HL-60 (cell line): Measurements from ENCODE around the gene ZFHX3.

Source experiments
- DNase-seq, 2 experiments: peaks; one replicate each; pipeline ENCODE4 v3.0.0-alpha.2; 2010 to 2020; ENCODE audit warnings: low read depth in 1 of 2, low spot score in 1 of 2
- H3K27ac ChIP-seq: fragments of 250-450 bp; sonication (Bioruptor Pico); replicated peaks from 2 replicates; pipeline ENCODE4 v1.5.1; 2020; ENCODE audit warnings: mild to moderate bottlenecking, moderate library complexity
- H3K27me3 ChIP-seq: fragments of 250-450 bp; sonication (Bioruptor Pico); 2 replicates; pipeline ENCODE4 v1.5.1; 2021; ENCODE audit warnings: mild to moderate bottlenecking, moderate library complexity; ENCODE audit not compliant: insufficient read depth, poor library complexity, severe bottlenecking
- H3K4me3 ChIP-seq: replicated peaks from 2 replicates; pipeline ENCODE4 v1.5.1; 2011; ENCODE audit warnings: mild to moderate bottlenecking, control low read depth, low read length; ENCODE audit not compliant: insufficient read depth
- GABPA ChIP-seq: IDR thresholded peaks from 2 replicates; pipeline ENCODE4 v1.6.1; 2012; ENCODE audit warnings: low read depth
- POLR2AphosphoS5 ChIP-seq: IDR thresholded peaks from 2 replicates; pipeline ENCODE4 v1.6.1; 2012; ENCODE audit warnings: low read depth
- SPI1 ChIP-seq: IDR thresholded peaks from 2 replicates; pipeline ENCODE4 v1.6.1; 2012; ENCODE audit warnings: low read depth, mild to moderate bottlenecking, borderline replicate concordance
- TF ChIP-seq, protein P1 (sequence below): IDR thresholded peaks from 2 replicates; pipeline ENCODE4 v1.6.1; 2012; ENCODE audit warnings: low read depth; ENCODE audit not compliant: insufficient replicate concordance
- TF ChIP-seq, protein P2 (sequence below): IDR thresholded peaks from one replicate; pipeline ENCODE4 v1.5.1; 2011; ENCODE audit warnings: low read length, control low read depth, inconsistent platforms; ENCODE audit not compliant: insufficient read depth

Gene ZFHX3

DNA sequence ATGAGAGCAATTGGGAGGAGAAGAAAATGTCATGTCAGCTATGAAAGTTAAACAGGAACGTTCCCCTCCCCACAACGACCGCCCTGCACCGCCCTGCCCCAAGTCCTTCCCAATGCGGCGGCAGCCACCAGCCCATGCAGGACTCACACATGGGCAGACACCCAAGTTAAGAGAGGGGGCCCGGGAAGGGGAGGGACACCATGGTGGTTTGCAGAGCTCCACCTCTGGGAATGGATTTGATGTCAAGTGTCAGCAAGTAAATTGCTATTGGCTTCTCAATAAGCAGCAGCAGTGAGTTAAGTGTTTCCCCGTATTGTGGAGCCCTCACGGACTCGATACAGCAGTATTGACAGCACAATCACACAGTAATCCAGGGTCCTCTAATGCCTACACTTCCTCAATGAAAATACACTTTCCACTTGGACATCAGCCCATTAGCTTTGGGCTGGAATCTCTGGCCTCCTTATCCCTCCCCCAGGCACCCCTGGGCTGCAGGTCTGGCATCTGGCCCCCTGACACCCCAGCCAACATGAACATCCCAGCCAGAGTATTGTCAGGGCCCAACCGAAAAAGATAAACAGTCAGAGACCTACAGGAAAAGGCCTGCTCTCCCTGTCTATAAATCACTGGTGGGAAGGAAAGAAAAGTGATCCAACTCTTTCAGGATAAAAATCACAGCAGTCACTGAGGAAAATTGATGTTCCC is 22.6 kb downstream of the ZFHX3 start:
- Histone ChIP-seq H3K27ac (no peak overlapping the region), H3K27me3 (no peaks in the 10 kb centered on the region), H3K4me3 (no peak overlapping the region)
- TF ChIP-seq POLR2AphosphoS5 (no peak), GABPA (no peak), SPI1 (no peak)
- TF ChIP-seq, protein P1, sequence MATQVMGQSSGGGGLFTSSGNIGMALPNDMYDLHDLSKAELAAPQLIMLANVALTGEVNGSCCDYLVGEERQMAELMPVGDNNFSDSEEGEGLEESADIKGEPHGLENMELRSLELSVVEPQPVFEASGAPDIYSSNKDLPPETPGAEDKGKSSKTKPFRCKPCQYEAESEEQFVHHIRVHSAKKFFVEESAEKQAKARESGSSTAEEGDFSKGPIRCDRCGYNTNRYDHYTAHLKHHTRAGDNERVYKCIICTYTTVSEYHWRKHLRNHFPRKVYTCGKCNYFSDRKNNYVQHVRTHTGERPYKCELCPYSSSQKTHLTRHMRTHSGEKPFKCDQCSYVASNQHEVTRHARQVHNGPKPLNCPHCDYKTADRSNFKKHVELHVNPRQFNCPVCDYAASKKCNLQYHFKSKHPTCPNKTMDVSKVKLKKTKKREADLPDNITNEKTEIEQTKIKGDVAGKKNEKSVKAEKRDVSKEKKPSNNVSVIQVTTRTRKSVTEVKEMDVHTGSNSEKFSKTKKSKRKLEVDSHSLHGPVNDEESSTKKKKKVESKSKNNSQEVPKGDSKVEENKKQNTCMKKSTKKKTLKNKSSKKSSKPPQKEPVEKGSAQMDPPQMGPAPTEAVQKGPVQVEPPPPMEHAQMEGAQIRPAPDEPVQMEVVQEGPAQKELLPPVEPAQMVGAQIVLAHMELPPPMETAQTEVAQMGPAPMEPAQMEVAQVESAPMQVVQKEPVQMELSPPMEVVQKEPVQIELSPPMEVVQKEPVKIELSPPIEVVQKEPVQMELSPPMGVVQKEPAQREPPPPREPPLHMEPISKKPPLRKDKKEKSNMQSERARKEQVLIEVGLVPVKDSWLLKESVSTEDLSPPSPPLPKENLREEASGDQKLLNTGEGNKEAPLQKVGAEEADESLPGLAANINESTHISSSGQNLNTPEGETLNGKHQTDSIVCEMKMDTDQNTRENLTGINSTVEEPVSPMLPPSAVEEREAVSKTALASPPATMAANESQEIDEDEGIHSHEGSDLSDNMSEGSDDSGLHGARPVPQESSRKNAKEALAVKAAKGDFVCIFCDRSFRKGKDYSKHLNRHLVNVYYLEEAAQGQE: no peak
- TF ChIP-seq, protein P2, sequence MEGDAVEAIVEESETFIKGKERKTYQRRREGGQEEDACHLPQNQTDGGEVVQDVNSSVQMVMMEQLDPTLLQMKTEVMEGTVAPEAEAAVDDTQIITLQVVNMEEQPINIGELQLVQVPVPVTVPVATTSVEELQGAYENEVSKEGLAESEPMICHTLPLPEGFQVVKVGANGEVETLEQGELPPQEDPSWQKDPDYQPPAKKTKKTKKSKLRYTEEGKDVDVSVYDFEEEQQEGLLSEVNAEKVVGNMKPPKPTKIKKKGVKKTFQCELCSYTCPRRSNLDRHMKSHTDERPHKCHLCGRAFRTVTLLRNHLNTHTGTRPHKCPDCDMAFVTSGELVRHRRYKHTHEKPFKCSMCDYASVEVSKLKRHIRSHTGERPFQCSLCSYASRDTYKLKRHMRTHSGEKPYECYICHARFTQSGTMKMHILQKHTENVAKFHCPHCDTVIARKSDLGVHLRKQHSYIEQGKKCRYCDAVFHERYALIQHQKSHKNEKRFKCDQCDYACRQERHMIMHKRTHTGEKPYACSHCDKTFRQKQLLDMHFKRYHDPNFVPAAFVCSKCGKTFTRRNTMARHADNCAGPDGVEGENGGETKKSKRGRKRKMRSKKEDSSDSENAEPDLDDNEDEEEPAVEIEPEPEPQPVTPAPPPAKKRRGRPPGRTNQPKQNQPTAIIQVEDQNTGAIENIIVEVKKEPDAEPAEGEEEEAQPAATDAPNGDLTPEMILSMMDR: no peak
- no peak for DNase-seq

DNA sequence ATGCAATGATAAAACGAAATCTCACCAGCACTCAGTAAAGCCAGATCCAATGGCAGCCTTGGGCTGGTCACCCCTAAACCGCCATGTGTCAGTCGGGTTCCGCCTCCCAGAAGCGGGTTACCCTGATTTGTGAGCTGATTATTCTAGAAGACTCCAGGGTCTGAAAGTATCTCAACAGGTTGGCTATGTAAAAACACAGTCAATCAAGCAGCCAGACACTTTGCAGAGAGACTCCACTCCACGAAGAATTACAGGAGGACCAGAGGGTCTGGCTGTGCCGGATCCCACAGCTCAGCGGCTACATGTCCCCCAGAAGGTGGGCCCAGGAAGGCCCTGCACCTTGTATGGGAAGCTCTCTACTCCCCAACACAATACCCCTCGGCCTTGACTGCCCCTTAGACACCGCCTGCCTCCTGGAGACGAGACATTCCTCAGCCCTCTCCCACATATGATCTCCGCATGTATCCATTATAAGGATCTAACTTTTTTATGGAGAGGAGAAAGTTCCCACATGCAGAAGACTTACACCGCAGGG is 23.3 kb downstream of the ZFHX3 start:
- DNase-seq: no peak
- TF ChIP-seq GABPA: no peak
- no peak for TF ChIP-seq POLR2AphosphoS5
- TF ChIP-seq SPI1: no peak
- TF ChIP-seq, protein P2: no peak
- TF ChIP-seq, protein P1: no peak
- Histone ChIP-seq H3K27me3 (no peaks in the 10 kb centered on the region), H3K4me3 (no peak overlapping the region), H3K27ac (no peak overlapping the region)

DNA sequence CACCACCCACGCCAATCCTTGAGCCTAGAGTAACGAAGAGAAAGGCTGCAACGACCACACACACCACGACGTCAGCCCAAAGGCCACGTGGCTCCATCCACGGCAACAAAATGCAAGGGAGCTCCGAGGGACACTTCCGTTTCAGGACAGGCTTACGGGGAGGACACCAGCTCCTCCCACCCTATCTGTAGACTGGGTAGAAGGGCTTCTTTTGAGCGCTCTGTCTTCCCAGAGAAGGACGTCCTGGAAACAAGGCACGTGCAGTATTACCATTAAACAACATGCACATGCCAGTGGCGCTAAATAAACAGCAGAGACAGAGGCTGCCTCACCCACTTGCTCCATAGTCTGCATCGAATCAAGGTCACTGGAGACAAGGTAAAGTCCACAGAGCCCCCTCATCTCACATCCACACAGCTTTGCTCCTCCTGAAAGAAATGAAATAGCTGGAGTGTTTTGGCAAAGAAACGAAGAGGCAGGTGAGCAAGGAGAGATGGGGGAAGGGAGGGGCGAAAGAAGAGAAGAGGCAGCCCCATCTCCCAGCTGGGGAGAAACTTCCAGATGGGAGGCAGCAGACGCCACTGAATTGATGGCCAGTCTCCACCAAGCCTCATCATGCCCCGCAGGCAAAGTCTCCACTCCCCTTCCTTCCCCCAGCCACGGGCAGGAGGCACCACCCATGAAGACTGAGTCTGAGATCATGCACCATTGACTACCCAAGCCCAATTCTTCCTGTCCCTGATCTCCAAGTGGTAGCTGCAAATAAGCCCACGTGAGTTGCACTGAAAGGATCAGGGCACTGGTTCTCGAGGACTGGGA is 24.0 kb downstream of the ZFHX3 start:
- DNase-seq: no peak
- TF ChIP-seq, protein P1: no peak
- TF ChIP-seq, protein P2: no peak
- TF ChIP-seq SPI1 (no peak), POLR2AphosphoS5 (no peak), GABPA (no peak)
- Histone ChIP-seq H3K4me3 (no peak overlapping the region), H3K27me3 (no peaks in the 10 kb centered on the region), H3K27ac (no peak overlapping the region)
